GM21447 (cell line): ENCODE data around the gene RALY.
"Not testable (repeated sequence)": the region's sequence is repeated elsewhere in the genome, so short reads cannot be mapped to it uniquely, and the experiment has no call there.

Experiments
- ATAC-seq: cut with Tn5 transposase; IDR thresholded peaks from one replicate; pipeline ENCODE4 v1.9.1; 2021; ENCODE audit not compliant: unreplicated experiment

RALY gene

DNA sequence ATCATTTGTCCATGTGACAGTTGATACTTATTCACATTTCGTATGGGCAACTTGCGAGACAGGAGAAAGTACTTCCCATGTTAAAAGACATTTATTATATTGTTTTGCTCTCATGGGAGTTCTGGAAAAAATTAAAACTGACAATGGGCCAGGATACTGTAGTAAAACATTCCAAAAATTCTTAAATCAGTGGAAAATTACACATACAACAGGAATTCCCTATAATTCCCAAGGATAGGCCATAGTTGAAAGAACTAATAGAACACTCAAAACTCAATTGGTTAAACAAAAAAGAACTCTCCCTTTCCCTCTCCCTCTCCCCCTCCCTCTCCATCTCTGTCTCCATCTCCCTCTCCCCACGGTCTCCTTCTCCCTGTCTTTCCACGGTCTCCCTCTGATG is 137.8 kb downstream of the RALY start:
- no peak for ATAC-seq

- not testable (repeated sequence) for ATAC-seq
Measured at GRCh38 chr20:34132491-34132890, 138.8 kb downstream of the RALY start.

GRCh38 chr20:34132943-34133342 is 139.2 kb downstream of the RALY start:
- ATAC-seq = not testable (repeated sequence)

DNA sequence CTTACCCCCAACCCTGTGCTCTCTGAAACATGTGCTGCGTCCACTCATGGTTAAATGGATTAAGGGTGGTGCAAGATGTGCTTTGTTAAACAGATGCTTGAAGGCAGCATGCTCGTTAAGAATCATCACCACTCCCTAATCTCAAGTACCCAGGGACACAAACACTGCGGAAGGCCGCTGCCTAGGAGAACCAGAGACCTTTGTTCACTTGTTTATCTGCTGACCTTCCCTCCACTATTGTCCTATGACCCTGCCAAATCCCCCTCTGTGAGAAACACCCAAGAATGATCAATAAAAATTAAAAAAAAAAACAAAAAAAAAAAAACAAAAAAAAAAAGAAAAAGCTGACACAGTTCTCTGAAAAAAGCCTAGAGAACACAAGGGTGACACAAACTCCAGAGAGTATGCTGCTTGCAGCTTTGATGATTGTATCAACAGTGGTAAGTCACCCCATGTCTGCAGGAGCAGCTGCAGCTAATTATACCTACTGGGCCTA is 139.7 kb downstream of the RALY start:
- ATAC-seq = not testable (repeated sequence)
